GM18858 (cell line): ENCODE results near the gene IL36G.

Experiments
- ATAC-seq: cut with Tn5 transposase; IDR thresholded peaks from one replicate; pipeline ENCODE4 v1.9.1; 2021; ENCODE audit not compliant: unreplicated experiment

The IL36G gene

DNA sequence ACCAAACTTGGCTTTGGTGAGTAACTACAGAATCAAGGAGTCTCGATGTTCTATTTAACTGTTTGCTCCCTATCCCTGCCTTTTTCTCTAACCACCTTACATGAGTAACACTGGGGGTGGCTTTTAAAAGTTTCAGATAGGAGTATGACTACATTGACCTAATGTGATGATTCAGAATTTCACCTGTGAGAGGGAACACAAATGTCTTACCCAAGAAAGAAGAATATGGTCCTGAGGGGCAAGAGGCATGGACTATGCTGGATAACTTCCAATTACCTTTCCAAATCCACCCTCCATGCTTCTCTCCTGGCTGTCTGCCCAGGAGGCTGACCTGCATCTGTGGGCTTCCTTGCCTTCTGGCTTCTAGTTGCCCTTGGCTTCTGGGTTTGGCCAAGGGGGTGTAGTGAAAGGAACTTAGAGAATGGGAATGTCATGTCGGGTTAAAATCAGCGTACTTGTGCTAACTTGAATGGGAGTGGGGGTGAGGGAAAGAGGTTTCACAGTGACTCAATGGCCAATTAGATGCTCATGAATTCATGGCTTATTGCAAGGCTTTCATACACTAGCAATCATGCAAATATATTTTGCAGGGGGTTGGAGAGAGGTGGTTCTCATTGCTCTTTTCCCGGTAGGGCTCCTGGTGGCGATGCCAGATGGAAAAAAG lies 5.3 kb upstream of the IL36G start:
- no peak for ATAC-seq

DNA sequence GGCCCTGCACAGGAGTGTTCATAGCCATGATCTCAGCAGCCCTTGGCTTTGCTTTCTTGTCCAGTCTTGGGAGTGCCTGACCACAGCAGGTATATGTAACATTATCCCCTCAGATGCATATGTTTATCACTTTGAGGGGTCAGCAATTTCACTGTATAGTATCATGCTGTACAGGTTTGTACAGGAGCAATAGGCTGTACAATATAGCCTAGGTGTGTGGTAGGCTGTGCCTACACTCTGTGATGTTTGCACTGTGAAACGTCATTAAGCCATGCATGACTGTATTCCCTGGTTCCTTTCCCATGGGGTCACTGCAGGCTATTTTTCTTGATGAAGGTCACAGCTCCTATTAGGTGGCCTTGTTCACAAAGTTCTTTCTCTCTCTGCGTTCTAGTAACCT lies 4.7 kb upstream of the IL36G start:
- no peak for ATAC-seq

DNA sequence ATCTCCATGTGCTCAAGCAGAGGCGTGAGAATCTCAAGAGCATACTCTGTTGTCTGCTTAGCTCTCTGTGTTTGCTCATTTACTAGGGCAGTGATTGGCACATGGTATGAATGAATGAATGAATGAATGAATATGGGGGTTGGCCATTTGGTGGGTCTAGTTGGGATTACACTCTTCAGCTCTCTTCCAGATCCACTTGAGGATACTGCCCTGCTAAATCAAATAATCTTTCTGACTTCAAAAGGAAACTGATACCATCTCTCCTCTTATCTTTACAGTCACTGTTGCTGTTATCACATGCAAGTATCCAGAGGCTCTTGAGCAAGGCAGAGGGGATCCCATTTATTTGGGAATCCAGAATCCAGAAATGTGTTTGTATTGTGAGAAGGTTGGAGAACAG lies 1.9 kb downstream of the IL36G start:
- ATAC-seq: no peak

DNA sequence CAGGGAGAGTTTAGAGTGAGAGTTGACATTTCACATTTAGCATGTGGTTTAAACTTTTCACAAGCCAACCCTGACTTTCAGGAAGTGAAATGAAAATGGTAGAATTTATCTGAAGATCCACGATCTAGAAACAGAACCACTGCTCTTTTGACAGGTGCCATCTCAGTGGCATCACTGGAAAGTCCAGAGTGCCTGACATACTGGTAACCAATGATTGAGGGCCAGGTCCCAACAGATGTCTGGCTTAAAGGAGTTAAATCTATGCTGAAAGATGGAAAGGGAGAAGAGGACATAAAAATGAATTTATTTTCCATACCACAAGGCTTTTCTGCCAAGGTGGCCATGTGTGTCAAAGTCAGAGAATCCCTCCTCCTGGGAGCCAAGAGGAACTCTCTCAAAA lies 2.7 kb downstream of the IL36G start:
- no peak for ATAC-seq

DNA sequence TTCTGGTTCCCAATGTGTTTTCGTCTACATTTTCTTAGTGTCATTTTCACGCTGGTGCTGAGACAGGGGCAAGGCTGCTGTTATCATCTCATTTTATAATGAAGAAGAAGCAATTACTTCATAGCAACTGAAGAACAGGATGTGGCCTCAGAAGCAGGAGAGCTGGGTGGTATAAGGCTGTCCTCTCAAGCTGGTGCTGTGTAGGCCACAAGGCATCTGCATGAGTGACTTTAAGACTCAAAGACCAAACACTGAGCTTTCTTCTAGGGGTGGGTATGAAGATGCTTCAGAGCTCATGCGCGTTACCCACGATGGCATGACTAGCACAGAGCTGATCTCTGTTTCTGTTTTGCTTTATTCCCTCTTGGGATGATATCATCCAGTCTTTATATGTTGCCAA lies 7.3 kb downstream of the IL36G start:
- no peak for ATAC-seq

DNA sequence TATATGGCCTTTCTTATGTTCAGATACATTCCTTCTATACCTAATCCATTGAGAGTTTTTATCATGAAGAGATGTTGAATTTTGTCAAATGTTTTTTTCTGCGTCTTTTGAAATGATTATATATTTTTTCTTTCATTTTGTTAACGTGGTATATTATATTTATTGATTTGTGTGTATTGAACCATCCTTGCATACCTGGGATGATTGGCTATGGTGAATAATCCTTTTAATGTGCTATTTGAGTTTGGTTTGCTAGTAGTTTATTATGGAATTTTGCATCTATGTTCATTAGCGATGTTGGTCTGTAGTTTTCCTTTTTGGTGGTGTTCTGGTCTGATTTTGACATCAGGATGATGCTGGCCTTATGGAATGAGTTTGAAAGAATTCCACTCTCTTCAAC lies 11.8 kb downstream of the IL36G start:
- ATAC-seq: no peak

DNA sequence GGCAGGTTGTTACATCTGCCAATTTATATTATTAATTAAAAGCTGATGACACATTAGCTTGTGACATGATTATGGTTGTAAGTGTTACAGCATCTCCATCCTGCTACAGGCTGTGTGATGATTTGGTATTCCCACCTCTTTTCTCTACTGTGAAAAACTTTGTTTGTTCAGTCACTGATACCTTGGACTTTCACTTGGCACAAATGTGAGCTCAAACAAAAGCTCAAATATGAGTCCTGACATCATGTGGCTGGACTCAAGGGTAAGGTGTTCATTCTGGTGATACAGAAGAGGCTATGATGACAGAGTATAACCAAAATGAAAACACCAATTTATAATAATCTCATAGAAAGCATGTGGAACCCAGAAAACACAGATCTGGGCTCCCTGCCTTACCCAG lies 16.0 kb downstream of the IL36G start:
- ATAC-seq: no peak

DNA sequence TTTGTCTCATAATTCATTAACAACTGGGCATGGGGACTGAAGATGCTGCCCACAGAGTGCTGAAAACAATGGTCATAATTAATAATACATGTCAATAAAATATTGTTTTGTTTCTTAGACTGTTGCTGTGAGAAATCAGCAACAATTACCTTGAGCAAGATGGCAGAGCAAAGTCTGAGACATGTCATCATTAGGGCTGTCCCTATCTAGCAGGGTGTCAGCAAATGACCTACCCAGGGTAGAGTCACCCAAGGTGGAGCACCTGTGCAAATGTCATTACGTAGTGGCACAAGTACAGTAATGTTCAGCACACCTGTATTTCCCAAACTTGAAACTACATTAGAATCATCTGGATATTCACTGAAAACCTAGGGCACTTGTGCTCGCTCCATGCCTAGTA lies 16.8 kb downstream of the IL36G start:
- no peak for ATAC-seq

DNA sequence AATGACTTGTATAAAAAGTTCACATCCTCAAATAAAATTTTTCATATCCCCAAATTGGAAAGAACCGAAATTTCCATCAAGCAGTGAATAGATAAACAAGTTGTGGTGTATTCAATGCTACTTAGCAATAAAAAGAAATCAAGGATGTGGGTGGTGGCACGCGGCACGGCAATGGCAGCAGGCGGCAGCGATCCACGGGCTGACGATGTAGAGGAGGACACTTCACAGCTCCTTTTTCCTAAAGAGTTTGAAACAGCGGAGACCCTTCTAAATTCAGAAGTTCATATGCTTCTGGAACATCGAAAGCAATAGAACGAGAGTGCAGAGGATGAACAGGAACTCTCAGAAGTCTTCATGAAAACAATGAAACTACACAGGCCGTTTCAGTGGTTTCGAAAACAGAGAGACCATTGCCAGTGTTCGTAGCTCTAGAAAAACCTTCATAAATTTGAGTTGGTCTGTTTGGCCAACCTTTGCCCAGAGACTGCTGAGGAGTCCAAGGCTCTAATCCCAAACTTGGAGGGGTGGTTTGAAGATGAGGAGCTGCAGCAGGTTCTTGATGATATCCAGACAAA lies 17.6 kb downstream of the IL36G start:
- ATAC-seq: no peak

DNA sequence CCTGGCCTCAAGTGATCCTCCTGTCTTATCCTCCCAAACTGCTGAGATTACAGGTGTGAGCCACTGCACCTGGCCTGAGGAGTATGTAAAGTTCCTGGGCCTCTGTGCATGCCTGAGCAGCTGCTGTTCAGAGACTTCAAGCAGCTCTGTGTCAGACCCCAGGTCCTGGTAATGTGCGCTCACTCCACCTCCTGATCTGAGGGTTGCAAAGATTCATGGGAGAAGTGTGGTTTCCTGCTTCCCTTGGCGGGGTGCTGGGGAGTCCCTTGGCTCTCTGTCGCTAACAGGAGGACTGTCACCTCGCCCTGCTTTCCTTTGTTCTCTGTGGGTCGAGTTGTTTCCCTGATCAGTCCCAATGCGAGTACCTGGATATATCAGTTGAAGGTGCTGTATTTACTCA lies 18.8 kb downstream of the IL36G start:
- no peak for ATAC-seq

DNA sequence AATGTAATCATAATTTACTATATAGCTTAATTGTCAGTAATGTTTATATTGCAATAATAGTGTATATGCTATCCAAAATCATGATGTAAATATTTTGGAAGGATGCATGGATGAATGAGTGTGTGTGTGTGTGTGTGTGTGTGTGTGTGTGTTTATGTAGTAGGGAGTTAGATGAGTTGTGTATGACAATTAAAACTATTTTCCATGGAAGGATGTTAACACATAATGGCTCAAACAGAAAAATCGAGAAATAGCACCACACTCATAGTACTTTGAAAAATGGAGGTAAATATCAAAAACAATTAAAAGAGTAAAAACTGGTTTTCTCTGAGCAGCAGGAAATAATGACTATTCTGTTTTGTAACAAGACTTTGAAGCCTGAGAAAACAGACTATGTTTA lies 19.3 kb downstream of the IL36G start:
- no peak for ATAC-seq

DNA sequence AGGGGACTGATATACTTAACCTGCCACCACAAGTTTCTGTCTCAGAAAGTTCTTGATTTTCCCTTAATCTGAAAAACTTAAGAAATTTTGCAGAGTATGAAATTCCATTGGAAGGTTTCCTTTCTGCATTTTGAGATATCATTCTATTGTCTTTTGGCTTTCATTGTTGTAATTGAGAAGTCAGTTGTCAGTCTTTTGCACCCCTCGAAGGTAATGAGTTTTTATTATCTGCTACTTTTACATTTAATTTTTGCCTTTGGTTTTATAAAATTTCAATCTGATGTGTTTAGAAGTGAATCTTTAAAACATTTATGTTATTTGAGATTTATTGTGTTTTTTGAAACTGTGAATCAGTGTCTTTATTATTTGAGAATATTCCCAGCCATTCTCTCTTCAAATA lies 22.6 kb downstream of the IL36G start:
- ATAC-seq: no peak

DNA sequence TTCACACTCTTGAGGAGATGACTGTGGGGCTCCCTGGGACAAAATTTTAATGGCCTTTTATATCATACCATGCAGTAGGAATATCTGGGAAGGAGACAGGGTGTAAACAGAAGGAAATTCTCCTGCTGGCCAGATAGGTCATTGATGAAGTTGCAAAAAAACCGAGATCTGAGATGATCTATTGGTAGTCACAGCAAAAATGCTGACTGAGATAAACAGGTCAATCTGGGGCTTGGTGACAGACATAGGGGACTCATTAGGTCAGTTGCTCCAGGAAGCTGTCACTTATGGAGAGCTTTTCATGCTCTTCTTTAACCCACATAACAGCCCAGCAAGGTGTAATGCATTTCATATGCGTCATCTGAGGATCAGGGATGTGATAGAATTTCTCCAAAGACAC lies 24.9 kb downstream of the IL36G start:
- no peak for ATAC-seq

DNA sequence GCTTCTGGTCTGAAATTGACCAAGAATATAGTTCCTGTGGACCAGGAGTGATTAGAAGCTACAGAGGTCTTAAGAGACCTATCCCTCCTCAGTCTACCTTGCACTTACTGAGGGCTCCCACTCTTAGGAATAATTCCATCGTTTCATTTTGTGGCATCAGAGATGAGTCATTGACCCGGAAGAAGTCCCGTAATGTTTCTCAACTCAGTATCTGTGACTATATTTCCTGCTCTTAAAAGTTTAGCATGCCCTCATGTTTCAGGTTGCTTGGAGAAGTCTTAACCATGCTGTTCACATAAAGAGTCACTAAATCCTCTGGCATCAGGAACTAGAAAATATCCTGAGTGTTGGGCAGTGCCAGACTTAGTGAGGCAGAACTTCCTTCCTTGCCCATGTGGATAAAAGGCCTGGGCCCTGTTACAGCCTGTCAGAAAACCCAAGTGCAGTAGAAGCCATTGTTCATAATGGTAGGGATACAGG lies 27.3 kb downstream of the IL36G start, which contains the start of gene IL36A:
IL36A (plus strand) TSS at position 430 of the 480 bp plus-strand sequence. CDS start 413 bp downstream, outside the sequence.
- ATAC-seq: no peak

DNA sequence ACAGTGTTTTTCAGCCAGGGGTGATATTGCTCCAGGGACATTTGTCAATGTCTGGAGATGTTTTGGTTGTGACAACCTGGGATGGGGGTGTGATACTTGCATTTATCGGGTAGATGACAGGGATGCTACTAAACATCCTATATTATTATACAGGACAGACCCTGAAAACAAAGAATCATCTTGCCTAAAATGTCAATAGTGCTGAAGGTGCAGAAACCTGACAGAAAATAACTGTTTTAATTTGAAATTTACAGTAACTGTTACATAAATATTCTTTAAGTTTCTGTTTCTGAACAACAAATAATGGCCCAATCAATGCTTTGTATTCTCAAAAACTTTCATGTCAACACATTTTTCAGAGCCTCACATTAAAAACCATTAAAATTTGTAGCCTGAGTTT lies 29.4 kb downstream of the IL36G start:
- no peak for ATAC-seq

DNA sequence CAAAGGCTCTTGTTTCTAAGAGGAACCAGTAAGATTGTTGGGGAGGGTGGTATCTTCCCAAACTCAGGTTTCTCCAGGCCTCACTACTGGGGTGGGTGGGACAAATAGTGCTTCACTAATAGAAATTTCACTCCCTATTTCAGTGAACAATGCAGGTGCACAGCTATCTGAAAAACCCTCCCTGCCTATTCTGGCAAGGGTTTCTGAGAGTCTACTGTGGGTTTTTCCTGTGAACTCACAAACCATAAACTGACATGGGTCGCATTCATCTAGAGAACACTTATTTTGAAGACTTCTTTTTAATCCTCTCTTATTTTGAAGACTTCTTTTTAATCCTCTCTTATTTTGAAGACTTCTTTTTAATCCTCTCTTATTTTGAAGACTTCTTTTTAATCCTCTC lies 31.8 kb downstream of the IL36G start:
- no peak for ATAC-seq

DNA sequence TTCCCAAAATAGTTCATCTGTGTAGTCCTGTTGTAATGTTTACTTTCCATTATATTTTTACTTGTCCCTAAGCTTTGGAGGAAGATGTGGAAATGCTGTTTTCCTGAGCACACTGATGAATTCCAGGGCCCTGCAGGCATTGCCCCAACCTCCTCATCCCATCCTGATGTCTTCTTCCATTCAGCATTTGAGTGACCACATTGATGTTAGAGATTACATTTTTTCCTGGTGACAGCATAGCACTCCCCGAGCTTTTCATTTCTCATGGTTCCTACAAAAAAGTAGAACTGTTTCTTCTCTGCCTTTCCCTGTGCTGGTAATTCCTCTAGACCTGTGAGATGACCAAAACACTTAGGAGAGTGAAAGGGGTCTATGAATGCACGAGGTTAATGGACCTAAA lies 32.3 kb downstream of the IL36G start:
- no peak for ATAC-seq

DNA sequence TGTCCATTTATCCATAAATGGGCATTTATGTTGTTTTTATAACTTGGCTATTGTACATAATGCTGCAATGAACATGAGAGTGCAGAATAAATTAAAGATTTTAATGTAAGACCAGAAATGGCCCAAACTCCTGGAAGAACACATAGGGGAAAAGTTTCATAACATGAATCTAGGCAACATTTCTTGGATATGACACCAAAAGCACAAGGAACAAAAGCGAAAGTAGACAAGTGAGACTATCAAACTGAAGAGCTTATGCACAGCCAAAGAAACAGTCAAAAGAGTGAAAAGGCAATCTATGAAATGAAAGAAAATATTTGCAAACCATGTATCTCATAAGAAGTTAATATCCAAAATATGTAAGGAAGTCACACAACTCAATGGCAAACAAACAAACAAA lies 33.3 kb downstream of the IL36G start:
- no peak for ATAC-seq

DNA sequence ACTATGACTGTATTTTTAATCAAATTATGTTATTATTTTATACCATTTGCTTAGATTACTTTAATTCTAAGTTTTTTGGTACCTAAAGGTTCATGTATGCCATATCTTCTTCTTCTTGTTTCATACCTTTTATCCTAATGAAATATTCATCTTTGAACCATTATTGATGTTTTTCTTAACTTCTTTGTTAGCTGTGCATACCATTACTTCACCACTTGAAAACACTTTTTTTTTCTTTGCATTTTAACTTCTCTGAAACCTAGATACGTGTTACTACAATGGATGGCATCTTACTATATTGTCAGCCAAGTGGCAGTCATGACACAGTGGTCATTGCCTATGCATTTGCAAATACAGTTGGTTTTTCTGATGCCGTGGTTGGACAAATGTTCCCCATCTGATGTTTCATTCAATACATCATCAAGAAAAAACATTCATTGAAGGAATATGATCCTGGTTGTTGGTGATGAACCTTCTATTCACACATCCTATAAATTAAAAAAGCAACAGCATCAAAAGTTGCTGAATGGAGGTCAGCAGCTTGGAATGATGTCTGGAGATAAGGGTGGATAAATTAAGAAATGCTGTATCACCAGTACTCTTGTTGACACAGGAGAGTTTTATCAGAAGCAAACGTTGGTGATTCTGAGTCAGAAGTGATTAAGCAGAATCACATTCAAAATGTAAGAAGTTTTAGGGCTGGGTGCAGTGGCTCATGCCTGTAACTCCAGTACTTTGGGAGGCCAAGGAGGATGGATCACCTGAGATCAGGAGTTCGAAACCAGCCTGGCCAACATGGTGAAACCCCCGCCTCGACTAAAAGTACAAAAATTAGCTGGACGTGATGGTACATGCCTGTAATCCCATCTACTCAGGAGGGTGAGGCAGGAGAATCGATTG lies 34.9 kb downstream of the IL36G start:
- ATAC-seq: no peak

DNA sequence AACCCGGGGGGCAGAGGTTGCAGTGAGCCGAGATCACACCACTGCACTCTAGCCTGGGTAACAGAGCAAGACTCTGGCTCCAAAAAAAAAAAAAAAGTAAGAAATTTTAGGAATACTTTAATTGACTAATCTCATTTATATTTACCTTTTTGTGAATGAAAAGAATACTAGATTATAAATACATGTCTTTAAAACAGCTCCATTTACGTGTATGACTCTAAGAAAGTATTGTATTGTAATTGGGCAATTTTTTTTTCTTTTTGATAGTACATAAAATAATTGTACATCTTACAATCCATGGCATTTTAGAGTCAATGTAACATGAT lies 35.5 kb downstream of the IL36G start:
- no peak for ATAC-seq

DNA sequence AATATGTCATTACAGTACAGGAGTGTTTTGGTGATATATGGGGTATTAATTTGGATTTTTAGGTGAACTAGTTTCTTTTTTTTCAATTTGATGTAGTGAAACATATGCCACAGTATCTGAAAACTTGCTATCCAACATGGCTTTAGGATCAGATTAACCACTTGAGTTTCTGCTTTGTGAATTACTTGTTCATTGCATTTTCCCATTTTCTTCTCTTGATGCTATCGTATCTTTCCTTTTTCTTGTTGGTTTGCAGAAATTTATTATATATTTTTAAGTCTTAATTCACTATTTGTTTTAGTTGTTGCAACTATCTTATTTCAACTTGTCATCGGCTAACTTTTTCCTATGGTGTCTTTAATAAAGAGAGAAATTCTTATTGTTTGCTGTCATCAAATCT lies 36.3 kb downstream of the IL36G start:
- no peak for ATAC-seq

DNA sequence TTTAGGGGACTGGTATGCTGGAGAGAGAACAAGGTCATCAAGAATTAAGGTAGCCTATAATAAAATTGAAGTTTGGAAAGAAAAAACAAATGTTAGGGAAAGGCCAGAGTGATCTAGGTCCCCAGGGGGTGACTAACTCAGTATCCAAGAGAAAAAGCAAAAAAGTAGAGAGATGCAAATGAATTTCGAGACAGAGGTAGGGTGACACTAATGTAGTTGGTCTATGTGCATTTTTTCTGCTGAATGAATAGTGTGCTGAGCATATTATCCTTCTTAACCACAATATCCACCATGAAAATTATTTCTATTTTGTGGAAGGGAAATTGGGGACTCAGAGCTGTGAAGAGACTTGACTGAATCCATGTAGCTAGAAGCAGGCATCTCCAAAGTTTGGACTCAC lies 37.2 kb downstream of the IL36G start:
- ATAC-seq: no peak
